Measurements from ENCODE around the gene LRRC1. TPM values are rescaled to one million over a fixed set of nuclear protein-coding genes. Genes with fewer than 3 reads are reported as not detected.

Gene LRRC1
- total RNA-seq, 1 donor from 2014 or later: 16.3 TPM

GRCh38 chr6:53796451-53796780 lies 1.6 kb downstream of the LRRC1 start:
- no peak for TF ChIP-seq CTCF (IDR thresholded peaks at IDR 0.05)
- intact Hi-C loops (cut with DNase I): loop anchor here (5.0 to 10.0 kb wide), 2 partner anchors 36 to 442 kb away; no protein-coding TSS in a partner anchor
- DNase-seq (ENCODE audit: low spot score in 2 of 2): no peak
- H3K27ac ChIP-seq: peak overlapping the region; percentile 74 to 91
- peak overlapping the region; percentile 84 to 93 for H3K4me3 ChIP-seq
- H3K4me1 ChIP-seq: peaks cover 3 to 7% of the 10 kb centered on the region in 2 donors
- H3K9me3 ChIP-seq: no peaks in the 10 kb centered on the region
- no peaks in the 10 kb centered on the region for H3K36me3 ChIP-seq
- no peaks in the 10 kb centered on the region for H3K27me3 ChIP-seq

GRCh38 chr6:53796791-53797190 lies 2.0 kb downstream of the LRRC1 start:
- Histone ChIP-seq H3K36me3 (no peaks in the 10 kb centered on the region), H3K4me3 (peak overlapping the region; percentile 84 to 93), H3K9me3 (no peaks in the 10 kb centered on the region), H3K27ac (peak overlapping the region; percentile 74 to 91), H3K27me3 (no peaks in the 10 kb centered on the region), H3K4me1 (peaks cover 3 to 8% of the 10 kb centered on the region in 2 donors)
- no peak for DNase-seq (ENCODE audit: low spot score in 2 of 2)
- intact Hi-C loops (cut with DNase I): loop anchor here (5.0 to 10.0 kb wide), 2 partner anchors 36 to 442 kb away; no protein-coding TSS in a partner anchor
- TF ChIP-seq CTCF (IDR thresholded peaks at IDR 0.05): no peak

GRCh38 chr6:53797304-53797703 lies 2.5 kb downstream of the LRRC1 start:
- H3K4me1 ChIP-seq: peaks cover 3 to 13% of the 10 kb centered on the region in 2 donors
- peak overlapping the region; percentile 12 to 91 for H3K27ac ChIP-seq
- H3K4me3 ChIP-seq: peak overlapping the region in 1 of 2 donors; percentile 93
- no peaks in the 10 kb centered on the region for H3K9me3 ChIP-seq
- no peaks in the 10 kb centered on the region for H3K27me3 ChIP-seq
- no peak for TF ChIP-seq CTCF (IDR thresholded peaks at IDR 0.05)
- DNase-seq (ENCODE audit: low spot score in 2 of 2): no peak
- H3K36me3 ChIP-seq: no peaks in the 10 kb centered on the region
- intact Hi-C loops (cut with DNase I): loop anchor here (5.0 to 10.0 kb wide), 2 partner anchors 35 to 443 kb away; no protein-coding TSS in a partner anchor

GRCh38 chr6:53799340-53799739 lies 4.5 kb downstream of the LRRC1 start:
- peaks cover under 1 to 21% of the 10 kb centered on the region in 2 donors for H3K4me1 ChIP-seq
- no peaks in the 10 kb centered on the region for H3K36me3 ChIP-seq
- H3K27me3 ChIP-seq: no peaks in the 10 kb centered on the region
- intact Hi-C loops (cut with DNase I): loop anchor here (5.0 to 10.0 kb wide), 2 partner anchors 33 to 445 kb away; no protein-coding TSS in a partner anchor
- no peak for DNase-seq (ENCODE audit: low spot score in 2 of 2)
- no peak for TF ChIP-seq CTCF (IDR thresholded peaks at IDR 0.05)
- H3K9me3 ChIP-seq: no peaks in the 10 kb centered on the region
- peak overlapping the region; percentile 43 to 78 for H3K27ac ChIP-seq
- H3K4me3 ChIP-seq: no peak overlapping the region

- intact Hi-C loops (cut with DNase I): no loop called here
- Histone ChIP-seq H3K4me3 (no peak overlapping the region), H3K27me3 (no peaks in the 10 kb centered on the region), H3K27ac (peak overlapping the region; percentile 78 to 83), H3K9me3 (no peaks in the 10 kb centered on the region), H3K36me3 (no peaks in the 10 kb centered on the region), H3K4me1 (peaks cover 2 to 28% of the 10 kb centered on the region in 2 donors)
- DNase-seq (ENCODE audit: low spot score in 2 of 2): no peak
- TF ChIP-seq CTCF (IDR thresholded peaks at IDR 0.05): no peak
Measured at GRCh38 chr6:53801022-53801421, 6.2 kb downstream of the LRRC1 start.

GRCh38 chr6:53802582-53802981 lies 7.8 kb downstream of the LRRC1 start:
- Histone ChIP-seq H3K36me3 (no peaks in the 10 kb centered on the region), H3K4me1 (peaks cover 2 to 28% of the 10 kb centered on the region in 2 donors), H3K27me3 (no peaks in the 10 kb centered on the region), H3K9me3 (no peaks in the 10 kb centered on the region), H3K4me3 (peak overlapping the region; percentile 22 to 39), H3K27ac (peak overlapping the region; percentile 78 to 83)
- intact Hi-C loops (cut with DNase I): no loop called here
- TF ChIP-seq CTCF (IDR thresholded peaks at IDR 0.05): no peak
- DNase-seq (ENCODE audit: low spot score in 2 of 2): no peak

All from ascending aorta (tissue), 2 donors.